Central memory CD8-positive, alpha-beta T cell (primary cell): ENCODE results near the gene ANO6.
A peak's percentile ranks its signal among the peaks of the same experiment; 100 is the strongest.

ENCODE experiments used
- ATAC-seq: fragments of 150-1000 bp; cut with Tn5 transposase; replicated peaks from 2 replicates; pipeline ENCODE4 v1.10.0; 2022; ENCODE audit warnings: mild to moderate bottlenecking, moderate FRiP score, moderate number of reproducible peaks; ENCODE audit not compliant: poor library complexity, severe bottlenecking; ENCODE audit errors: extremely low read depth
- DNase-seq, 2 donors: peaks; one replicate each; pipeline ENCODE4 v3.0.0; 2021; ENCODE audit warnings: low spot score in 2 of 2
- H3K27ac Mint-ChIP-seq: one replicate; pipeline ENCODE4 v1.8.0; 2022; ENCODE audit warnings: low read depth, mild to moderate bottlenecking, moderate library complexity, mixed read lengths
- H3K27me3 Mint-ChIP-seq: one replicate; pipeline ENCODE4 v1.8.0; 2022; ENCODE audit warnings: mixed read lengths
- H3K36me3 Mint-ChIP-seq: one replicate; pipeline ENCODE4 v1.8.0; 2022; ENCODE audit warnings: mild to moderate bottlenecking, moderate library complexity, mixed read lengths; ENCODE audit not compliant: insufficient read depth
- H3K4me1 Mint-ChIP-seq: one replicate; pipeline ENCODE4 v1.8.0; 2022; ENCODE audit warnings: mixed read lengths
- H3K4me3 Mint-ChIP-seq: one replicate; pipeline ENCODE4 v1.8.0; 2022; ENCODE audit warnings: mild to moderate bottlenecking, moderate library complexity, mixed read lengths
- H3K9me3 Mint-ChIP-seq: one replicate; pipeline ENCODE4 v1.8.0; 2022; ENCODE audit warnings: mixed read lengths

The ANO6 gene

GRCh38 chr12:45339035-45339434 lies 123.1 kb downstream of the ANO6 start:
- Mint-ChIP-seq H3K27ac (no peak overlapping the region), H3K27me3 (no peaks in the 10 kb centered on the region), H3K4me3 (no peak overlapping the region), H3K36me3 (no peaks in the 10 kb centered on the region), H3K4me1 (no peaks in the 10 kb centered on the region), H3K9me3 (no peaks in the 10 kb centered on the region)
- ATAC-seq (no peak), DNase-seq (no peak)

- DNase-seq (no peak), ATAC-seq (no peak)
- H3K27me3 Mint-ChIP-seq, result no peaks in the 10 kb centered on the region
- H3K27ac Mint-ChIP-seq, result no peak overlapping the region
- H3K9me3 Mint-ChIP-seq, result no peaks in the 10 kb centered on the region
- no peaks in the 10 kb centered on the region for H3K4me1 Mint-ChIP-seq
- H3K36me3 Mint-ChIP-seq, result peaks cover 6% of the 10 kb centered on the region
- no peak overlapping the region for H3K4me3 Mint-ChIP-seq
Measured at GRCh38 chr12:45342171-45342570, 126.3 kb downstream of the ANO6 start.

GRCh38 chr12:45342848-45343247 lies 127.0 kb downstream of the ANO6 start:
- H3K9me3 Mint-ChIP-seq, result no peaks in the 10 kb centered on the region
- H3K36me3 Mint-ChIP-seq, result peaks cover 6% of the 10 kb centered on the region
- DNase-seq, result no peak
- H3K27me3 Mint-ChIP-seq, result no peaks in the 10 kb centered on the region
- H3K27ac Mint-ChIP-seq, result no peak overlapping the region
- no peak for ATAC-seq
- H3K4me1 Mint-ChIP-seq, result no peaks in the 10 kb centered on the region
- no peak overlapping the region for H3K4me3 Mint-ChIP-seq

- ATAC-seq (no peak), DNase-seq (no peak)
- Mint-ChIP-seq H3K9me3 (no peaks in the 10 kb centered on the region), H3K36me3 (peaks cover 10% of the 10 kb centered on the region), H3K4me3 (no peak overlapping the region), H3K27me3 (no peaks in the 10 kb centered on the region), H3K27ac (no peak overlapping the region), H3K4me1 (no peaks in the 10 kb centered on the region)
Measured at GRCh38 chr12:45343269-45344051, 127.6 kb downstream of the ANO6 start.

GRCh38 chr12:45348311-45348710 lies 132.4 kb downstream of the ANO6 start:
- DNase-seq (no peak), ATAC-seq (no peak)
- no peak overlapping the region for H3K27ac Mint-ChIP-seq
- no peaks in the 10 kb centered on the region for H3K27me3 Mint-ChIP-seq
- no peaks in the 10 kb centered on the region for H3K9me3 Mint-ChIP-seq
- no peak overlapping the region for H3K4me3 Mint-ChIP-seq
- peaks cover 19% of the 10 kb centered on the region for H3K36me3 Mint-ChIP-seq
- H3K4me1 Mint-ChIP-seq, result no peaks in the 10 kb centered on the region

GRCh38 chr12:45348986-45349385 lies 133.1 kb downstream of the ANO6 start:
- H3K4me1 Mint-ChIP-seq, result peaks cover 5% of the 10 kb centered on the region
- no peak for DNase-seq
- no peak overlapping the region for H3K4me3 Mint-ChIP-seq
- no peak for ATAC-seq
- no peak overlapping the region for H3K27ac Mint-ChIP-seq
- H3K9me3 Mint-ChIP-seq, result no peaks in the 10 kb centered on the region
- H3K27me3 Mint-ChIP-seq, result no peaks in the 10 kb centered on the region
- H3K36me3 Mint-ChIP-seq, result peaks cover 19% of the 10 kb centered on the region

GRCh38 chr12:45349916-45350315 lies 134.0 kb downstream of the ANO6 start:
- ATAC-seq, result no peak
- DNase-seq, result no peak
- no peaks in the 10 kb centered on the region for H3K27me3 Mint-ChIP-seq
- peaks cover 11% of the 10 kb centered on the region for H3K4me1 Mint-ChIP-seq
- H3K36me3 Mint-ChIP-seq, result peaks cover 18% of the 10 kb centered on the region
- H3K9me3 Mint-ChIP-seq, result no peaks in the 10 kb centered on the region
- no peak overlapping the region for H3K4me3 Mint-ChIP-seq
- H3K27ac Mint-ChIP-seq, result no peak overlapping the region

- no peak overlapping the region for H3K27ac Mint-ChIP-seq
- H3K4me3 Mint-ChIP-seq, result no peak overlapping the region
- H3K27me3 Mint-ChIP-seq, result no peaks in the 10 kb centered on the region
- peaks cover 11% of the 10 kb centered on the region for H3K4me1 Mint-ChIP-seq
- DNase-seq (no peak), ATAC-seq (no peak)
- H3K36me3 Mint-ChIP-seq, result peaks cover 18% of the 10 kb centered on the region
- no peaks in the 10 kb centered on the region for H3K9me3 Mint-ChIP-seq
Measured at GRCh38 chr12:45350861-45351260, 135.0 kb downstream of the ANO6 start.

GRCh38 chr12:45351921-45352670 lies 136.2 kb downstream of the ANO6 start:
- H3K27ac Mint-ChIP-seq, result no peak overlapping the region
- H3K36me3 Mint-ChIP-seq, result peaks cover 13% of the 10 kb centered on the region
- no peak overlapping the region for H3K4me3 Mint-ChIP-seq
- no peaks in the 10 kb centered on the region for H3K27me3 Mint-ChIP-seq
- H3K4me1 Mint-ChIP-seq, result peaks cover 11% of the 10 kb centered on the region
- H3K9me3 Mint-ChIP-seq, result no peaks in the 10 kb centered on the region
- DNase-seq (no peak), ATAC-seq (no peak)

GRCh38 chr12:45353944-45354343 lies 138.0 kb downstream of the ANO6 start:
- Mint-ChIP-seq H3K27me3 (no peaks in the 10 kb centered on the region), H3K9me3 (no peaks in the 10 kb centered on the region), H3K4me3 (no peak overlapping the region), H3K36me3 (peaks cover 15% of the 10 kb centered on the region), H3K27ac (peak overlapping the region; percentile 12), H3K4me1 (peaks cover 11% of the 10 kb centered on the region)
- DNase-seq (no peak), ATAC-seq (no peak)

GRCh38 chr12:45354399-45354798 lies 138.5 kb downstream of the ANO6 start:
- ATAC-seq (no peak), DNase-seq (no peak)
- Mint-ChIP-seq H3K4me1 (peaks cover 11% of the 10 kb centered on the region), H3K36me3 (peaks cover 14% of the 10 kb centered on the region), H3K4me3 (no peak overlapping the region), H3K27me3 (no peaks in the 10 kb centered on the region), H3K9me3 (no peaks in the 10 kb centered on the region), H3K27ac (peak overlapping the region; percentile 12)

GRCh38 chr12:45355730-45356129 lies 139.8 kb downstream of the ANO6 start:
- Mint-ChIP-seq H3K27me3 (no peaks in the 10 kb centered on the region), H3K36me3 (peaks cover 14% of the 10 kb centered on the region), H3K9me3 (no peaks in the 10 kb centered on the region), H3K27ac (peak overlapping the region; percentile 41), H3K4me1 (peaks cover 11% of the 10 kb centered on the region), H3K4me3 (no peak overlapping the region)
- ATAC-seq, result no peak
- DNase-seq, result no peak
